AG04450 (cell line): Measurements from ENCODE around the gene ABCC2. TPM values are rescaled to one million over a fixed set of nuclear protein-coding genes. Genes with fewer than 3 reads are reported as not detected.
"Not testable (repeated sequence)": the region's sequence is repeated elsewhere in the genome, so short reads cannot be mapped to it uniquely, and the experiment has no call there.

ENCODE experiments used
- CTCF ChIA-PET: fragments of 300-600, 350-600 bp; formaldehyde crosslinking; extraction: SDS; loops from one replicate; lab custom pipeline; 2022; ENCODE audit warnings: antibody characterized with exemption, inconsistent platforms; lab: Charles Lee
- POLR2A ChIA-PET: fragments of 350-600 bp; formaldehyde crosslinking; extraction: SDS; loops from one replicate; lab custom pipeline; 2021; ENCODE audit warnings: antibody characterized with exemption, inconsistent platforms; lab: Yijun Ruan, JAX
- DNase-seq: peaks from one replicate; pipeline ENCODE4 v3.0.0-alpha.2; 2011; ENCODE audit warnings: low read depth, low spot score
- H3K27ac ChIP-seq: one replicate; pipeline ENCODE4 v1.5.1; 2012; ENCODE audit warnings: low read depth, low read length, control low read depth
- H3K27me3 ChIP-seq: one replicate; pipeline ENCODE4 v1.6.0; 2012; ENCODE audit warnings: low read length; ENCODE audit not compliant: control insufficient read depth, insufficient read depth
- H3K4me3 ChIP-seq: 2 replicates; pipeline ENCODE4 v1.5.1; 2011; ENCODE audit warnings: mild to moderate bottlenecking, low read depth, low read length, control low read depth
- H3K9me3 ChIP-seq: 2 replicates; pipeline ENCODE4 v1.5.1; 2012; ENCODE audit warnings: low read length; ENCODE audit not compliant: control insufficient read depth, insufficient read depth
- CTCF ChIP-seq: IDR thresholded peaks from 2 replicates; pipeline ENCODE4 v1.5.1; 2011; ENCODE audit warnings: low read depth, low read length, control low read depth, inconsistent platforms
- polyA plus RNA-seq: library from polyadenylated mRNA; depleted of rRNA; stranded (reverse); fragments of >200 nt; gene quantifications from 2 replicates; pipeline ENCODE4 v1.2.3, GENCODE V29; 2011

The ABCC2 gene
- polyA plus RNA-seq, 1 experiment = 1.2 TPM

- Histone ChIP-seq H3K27me3 (no peaks in the 10 kb centered on the region), H3K9me3 (no peaks in the 10 kb centered on the region), H3K27ac (no peak overlapping the region), H3K4me3 (no peak overlapping the region)
- TF ChIP-seq CTCF = no peak
- ChIA-PET POLR2A (no interaction called here), CTCF (interaction anchor here (0.6 to 14.8 kb wide), 10 partner anchors 10 to 385 kb away, joined by 3 to 325 read pairs (median 4); partner anchors contain the start of gene DNMBP)
- DNase-seq = no peak
These were observed 73.1 kb downstream of the ABCC2 start for GRCh38 chr10:99855479-99856071.

DNA sequence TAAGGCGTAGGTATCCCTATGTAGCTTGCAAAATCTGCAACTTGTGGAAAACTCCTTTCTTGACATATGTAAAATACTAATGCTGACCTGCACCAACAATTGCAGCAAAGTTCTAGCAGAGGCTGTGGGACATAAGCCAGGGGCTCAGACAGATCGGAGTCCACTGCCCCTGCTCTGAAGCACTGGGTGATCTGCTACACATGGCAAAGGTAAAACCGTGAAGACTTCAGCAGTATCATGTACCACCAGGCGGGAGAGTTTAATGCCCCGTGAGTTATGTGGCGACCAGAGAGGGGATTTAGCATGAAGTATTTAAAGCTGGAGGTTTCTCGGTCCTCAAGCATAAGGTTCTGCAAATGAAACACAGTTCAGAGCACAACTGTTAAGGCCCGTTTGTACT, 76.4 kb downstream of the ABCC2 start:
- ChIA-PET CTCF (interaction anchor here (0.9 to 5.4 kb wide), 3 partner anchors 11 to 187 kb away, joined by 3 to 33 read pairs (median 18); no protein-coding TSS in a partner anchor), POLR2A (no interaction called here)
- Histone ChIP-seq H3K4me3 (no peak overlapping the region), H3K9me3 (no peaks in the 10 kb centered on the region), H3K27ac (no peak overlapping the region), H3K27me3 (no peaks in the 10 kb centered on the region)
- DNase-seq = no peak
- no peak for TF ChIP-seq CTCF

DNA sequence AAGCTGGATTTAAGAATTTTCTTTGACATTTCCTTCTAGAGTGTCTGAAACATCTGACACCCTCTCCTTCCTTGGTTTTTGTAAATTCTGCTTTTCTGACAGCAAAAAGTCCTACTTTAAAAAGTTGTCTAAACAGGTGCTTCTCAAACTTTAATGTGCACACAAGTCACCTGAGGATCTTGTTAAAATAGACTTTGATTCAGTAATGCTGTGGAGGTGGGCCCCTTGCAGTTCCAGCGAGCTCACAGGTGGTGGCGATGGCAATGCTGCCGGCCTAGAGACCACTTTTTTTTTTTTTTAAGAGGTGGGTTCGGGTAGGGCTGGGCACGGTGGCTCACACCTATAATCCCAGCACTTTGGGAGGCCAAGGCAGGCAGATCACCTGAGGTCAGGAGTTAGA, 77.1 kb downstream of the ABCC2 start:
- CTCF ChIA-PET = interaction anchor here (0.6 to 5.4 kb wide), 4 partner anchors 10 to 524 kb away, joined by 3 to 33 read pairs (median 11); no protein-coding TSS in a partner anchor
- POLR2A ChIA-PET = no interaction called here

GRCh38 chr10:99860466-99860865, 78.0 kb downstream of the ABCC2 start:
- Histone ChIP-seq H3K27me3 (no peaks in the 10 kb centered on the region), H3K27ac (no peak overlapping the region), H3K9me3 (no peaks in the 10 kb centered on the region), H3K4me3 (no peak overlapping the region)
- ChIA-PET CTCF (interaction anchor here (0.6 to 5.4 kb wide), 4 partner anchors 15 to 230 kb away, joined by 3 to 33 read pairs (median 11); partner anchors contain the start of gene DNMBP), POLR2A (no interaction called here)
- TF ChIP-seq CTCF = no peak
- no peak for DNase-seq

More for the DNA sequence above, 77.1 kb downstream of the ABCC2 start:
- no peak overlapping the region for H3K27ac ChIP-seq
- no peaks in the 10 kb centered on the region for H3K27me3 ChIP-seq
- no peaks in the 10 kb centered on the region for H3K9me3 ChIP-seq
- no peak for DNase-seq
- TF ChIP-seq CTCF = peak; percentile 37
- H3K4me3 ChIP-seq = no peak overlapping the region

GRCh38 chr10:99863535-99864240, 81.2 kb downstream of the ABCC2 start:
- H3K27me3 ChIP-seq, POLR2A ChIA-PET, DNase-seq, H3K4me3 ChIP-seq, H3K9me3 ChIP-seq, H3K27ac ChIP-seq: not testable (repeated sequence)
- CTCF ChIA-PET = interaction anchor here (1.0 to 2.8 kb wide), 2 partner anchors 182 to 268 kb away, joined by 3 to 8 read pairs; no protein-coding TSS in a partner anchor

DNA sequence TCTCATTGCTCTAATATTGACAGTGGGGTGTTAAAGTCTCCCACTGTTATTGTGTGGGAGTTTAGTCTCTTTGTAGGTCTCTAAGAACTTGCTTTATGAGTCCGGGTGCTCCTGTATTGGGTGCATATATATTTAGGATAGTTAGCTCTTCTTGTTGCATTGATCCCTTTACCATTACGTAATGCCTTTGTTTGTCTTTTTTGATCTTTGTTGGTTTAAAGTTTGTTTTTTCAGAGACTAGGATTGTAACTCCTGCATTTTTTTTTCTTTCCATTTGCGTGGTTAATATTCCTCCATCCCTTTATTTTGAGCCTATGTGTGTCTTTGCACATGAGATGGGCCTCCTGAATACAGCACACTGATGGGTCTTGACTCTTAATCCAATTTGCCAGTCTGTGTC, 84.8 kb downstream of the ABCC2 start:
- H3K27me3 ChIP-seq, H3K9me3 ChIP-seq, H3K4me3 ChIP-seq, H3K27ac ChIP-seq, POLR2A ChIA-PET, DNase-seq: not testable (repeated sequence)
- CTCF ChIA-PET = interaction anchor here (0.7 kb wide), 1 partner anchor 179 kb away, joined by 3 read pairs; no protein-coding TSS in a partner anchor
